ENCODE measurements around the gene AK5.

GRCh38 chr1:77424236-77424635 is 142.4 kb downstream of the AK5 start:
- TF ChIP-seq CTCF (conservative IDR thresholded peaks at IDR 0.05; ENCODE audit: low read depth, low read length) (no peak), ELK1 (IDR thresholded peaks at IDR 0.05; ENCODE audit: borderline replicate concordance, low read depth, low read length) (no peak), USF2 (IDR thresholded peaks at IDR 0.05; ENCODE audit: low read depth, low read length) (no peak), MXI1 (IDR thresholded peaks at IDR 0.05; ENCODE audit: borderline replicate concordance, low read depth, low read length) (no peak)
